Measurements from ENCODE around the gene CDK18.

CDK18 gene

DNA sequence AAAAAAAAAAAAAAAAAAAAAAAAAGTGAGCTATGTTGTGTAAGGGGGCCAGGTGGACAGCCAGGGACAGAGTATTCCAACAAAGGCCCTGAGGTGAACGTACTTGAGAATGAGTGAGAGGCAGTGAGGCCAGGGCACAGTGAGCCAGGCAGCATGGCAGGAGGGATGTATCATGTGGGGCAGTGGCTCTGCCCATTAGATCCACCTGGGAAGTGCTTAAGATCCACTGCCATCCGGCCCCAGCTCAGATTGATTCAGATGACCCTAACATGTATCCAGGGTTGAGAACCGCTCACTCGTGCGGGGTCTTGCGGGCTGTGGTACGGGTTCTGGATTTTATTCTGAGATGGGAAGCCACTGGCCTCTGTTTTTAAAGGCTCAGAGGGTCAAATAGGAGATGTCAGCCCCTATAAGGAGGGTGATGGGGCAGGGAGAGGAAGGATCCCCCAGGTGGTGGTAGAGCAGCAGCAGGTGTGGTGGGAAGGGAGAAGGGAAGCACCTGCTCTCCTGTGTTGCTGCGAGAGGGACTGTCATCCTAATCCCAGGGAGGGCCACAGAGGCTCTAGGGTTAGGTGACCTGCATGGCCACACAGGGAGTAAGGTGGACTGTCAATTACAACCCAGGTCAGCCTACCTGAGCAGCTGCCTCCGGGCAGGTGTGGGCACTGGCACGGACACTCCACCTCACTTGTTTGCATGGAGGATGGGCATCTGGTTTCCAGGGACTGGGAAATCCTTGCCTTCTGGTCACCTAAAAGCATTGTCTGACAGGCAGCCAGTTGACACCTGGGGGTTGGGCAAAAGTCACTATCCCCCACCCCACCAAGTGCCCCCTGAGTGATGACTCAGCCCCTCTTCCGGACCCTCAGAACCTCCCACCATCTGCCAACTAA, 31.6 kb downstream of the CDK18 start:
- H3K9ac ChIP-seq (ENCODE audit: low read depth in 1 of 2, low read length in 2 of 2) = peak overlapping the region in 1 of 2 donors; percentile 19
- peak overlapping the region in 1 of 2 donors; percentile 16 for H3K27ac ChIP-seq (ENCODE audit: low read depth in 2 of 2, low read length in 2 of 2)
- peaks cover 2 to 6% of the 10 kb centered on the region in 2 donors for H3K36me3 ChIP-seq (ENCODE audit: control insufficient read depth in 2 of 2, insufficient read depth in 2 of 2, low read length in 2 of 2)
- peaks cover 0 to 3% of the 10 kb centered on the region in 2 donors for H3K27me3 ChIP-seq (ENCODE audit: control insufficient read depth in 2 of 2, insufficient read depth in 2 of 2, low read length in 2 of 2)
- H3K4me3 ChIP-seq (ENCODE audit: low read length in 2 of 2) = no peak overlapping the region
- no peaks in the 10 kb centered on the region for H3K9me3 ChIP-seq (ENCODE audit: control insufficient read depth in 2 of 2, low read length in 2 of 2)
- peaks cover 3 to 4% of the 10 kb centered on the region in 2 donors for H3K4me1 ChIP-seq (ENCODE audit: control insufficient read depth in 2 of 2, insufficient read depth in 2 of 2, low read length in 2 of 2)

DNA sequence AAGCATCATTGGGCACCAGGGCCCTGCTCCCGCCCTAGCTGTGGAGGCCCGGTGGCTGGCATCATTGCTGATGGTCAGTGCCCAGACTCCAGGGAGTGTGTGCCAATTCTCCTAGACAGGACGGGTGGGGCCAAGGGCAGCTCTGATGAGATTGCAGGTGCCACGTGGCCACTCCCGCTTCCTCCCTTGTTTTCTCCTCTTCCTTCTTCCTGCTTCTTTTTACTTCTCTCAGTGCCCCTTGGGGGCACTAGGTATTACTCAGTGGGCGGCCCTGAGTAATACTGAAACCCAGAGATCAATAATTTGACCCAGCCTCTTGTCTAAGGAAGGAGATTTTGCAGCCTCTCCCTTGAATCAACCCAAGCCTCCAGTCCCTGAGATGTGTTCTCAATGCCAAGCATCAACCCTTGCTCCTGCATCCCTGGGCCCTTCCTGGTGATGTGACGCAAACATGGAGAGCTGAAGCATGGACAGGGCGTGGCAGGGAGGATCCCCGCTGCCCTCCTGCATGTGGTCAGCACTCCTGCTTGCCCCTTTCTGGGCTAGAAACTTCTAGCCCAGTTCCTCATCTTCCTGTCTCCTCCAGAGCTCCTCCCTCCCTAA, 32.4 kb downstream of the CDK18 start:
- H3K27me3 ChIP-seq (ENCODE audit: control insufficient read depth in 2 of 2, insufficient read depth in 2 of 2, low read length in 2 of 2) = peaks cover 0 to 3% of the 10 kb centered on the region in 2 donors
- peaks cover 3 to 4% of the 10 kb centered on the region in 2 donors for H3K4me1 ChIP-seq (ENCODE audit: control insufficient read depth in 2 of 2, insufficient read depth in 2 of 2, low read length in 2 of 2)
- no peak overlapping the region for H3K4me3 ChIP-seq (ENCODE audit: low read length in 2 of 2)
- H3K9ac ChIP-seq (ENCODE audit: low read depth in 1 of 2, low read length in 2 of 2) = no peak overlapping the region
- peak overlapping the region; percentile 16 to 34 for H3K27ac ChIP-seq (ENCODE audit: low read depth in 2 of 2, low read length in 2 of 2)
- H3K36me3 ChIP-seq (ENCODE audit: control insufficient read depth in 2 of 2, insufficient read depth in 2 of 2, low read length in 2 of 2) = no peaks in the 10 kb centered on the region
- no peaks in the 10 kb centered on the region for H3K9me3 ChIP-seq (ENCODE audit: control insufficient read depth in 2 of 2, low read length in 2 of 2)

DNA sequence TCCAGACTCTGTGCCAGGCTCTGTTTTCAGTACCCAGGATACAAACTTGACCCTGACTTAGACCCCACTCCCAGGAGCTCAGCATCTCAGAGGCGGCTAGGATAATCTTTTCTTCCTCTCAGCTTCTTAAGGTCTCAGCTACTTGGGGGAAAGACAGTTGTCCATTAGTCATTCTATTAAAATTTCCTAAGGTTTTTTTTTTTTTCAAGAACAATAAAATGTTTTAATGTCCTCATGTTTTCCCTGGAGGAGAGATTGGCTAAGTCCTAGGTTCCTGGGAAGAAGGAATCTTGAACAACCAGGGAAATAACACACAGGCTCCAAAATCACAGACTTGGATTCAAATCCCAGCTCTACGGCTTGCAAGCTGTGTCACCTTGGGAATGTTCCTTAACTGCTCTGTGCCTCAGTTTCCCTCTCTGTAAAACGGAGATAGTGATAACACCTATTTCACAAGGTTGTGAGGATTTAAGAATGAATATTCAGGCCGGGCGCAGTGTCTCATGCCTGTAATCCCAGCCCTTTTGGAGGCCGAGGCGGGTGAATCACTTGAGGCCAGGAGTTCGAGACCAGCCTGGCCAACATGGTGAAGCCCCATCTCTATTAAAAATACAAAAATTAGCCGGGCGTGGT, 33.0 kb downstream of the CDK18 start:
- peak overlapping the region; percentile 16 to 34 for H3K27ac ChIP-seq (ENCODE audit: low read depth in 2 of 2, low read length in 2 of 2)
- H3K9ac ChIP-seq (ENCODE audit: low read depth in 1 of 2, low read length in 2 of 2) = no peak overlapping the region
- peaks cover 0 to 3% of the 10 kb centered on the region in 2 donors for H3K27me3 ChIP-seq (ENCODE audit: control insufficient read depth in 2 of 2, insufficient read depth in 2 of 2, low read length in 2 of 2)
- no peaks in the 10 kb centered on the region for H3K9me3 ChIP-seq (ENCODE audit: control insufficient read depth in 2 of 2, low read length in 2 of 2)
- no peaks in the 10 kb centered on the region for H3K36me3 ChIP-seq (ENCODE audit: control insufficient read depth in 2 of 2, insufficient read depth in 2 of 2, low read length in 2 of 2)
- H3K4me1 ChIP-seq (ENCODE audit: control insufficient read depth in 2 of 2, insufficient read depth in 2 of 2, low read length in 2 of 2) = peaks cover 3 to 4% of the 10 kb centered on the region in 2 donors
- H3K4me3 ChIP-seq (ENCODE audit: low read length in 2 of 2) = no peak overlapping the region

DNA sequence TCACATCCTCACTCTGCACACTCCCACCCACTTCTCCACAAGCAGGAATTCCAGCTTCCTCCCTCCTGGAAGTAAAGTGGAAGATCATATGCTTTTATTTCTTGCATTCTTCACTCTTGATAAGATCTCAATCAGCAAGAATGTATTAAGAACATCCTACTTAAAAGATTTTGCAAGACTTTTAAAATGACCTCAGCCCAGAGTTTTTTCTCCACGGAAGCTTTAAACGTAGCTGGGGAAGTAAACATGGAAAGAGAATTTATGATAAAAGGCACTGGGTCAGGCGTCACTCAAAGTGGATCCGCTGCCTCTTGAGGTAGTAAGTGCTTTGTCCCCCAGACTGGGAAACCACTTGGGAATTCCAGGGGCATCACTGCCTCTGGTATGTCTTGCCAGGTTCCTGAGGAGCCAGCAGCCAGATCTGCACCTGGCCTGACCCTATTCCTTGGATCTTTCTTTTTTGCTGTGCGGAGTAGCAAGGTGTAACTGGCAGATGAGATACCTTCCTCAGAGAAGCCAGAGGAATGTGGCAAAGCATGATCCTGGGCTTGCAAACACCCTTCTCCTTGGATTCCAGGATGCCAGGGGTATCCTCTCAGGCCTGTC, 33.9 kb downstream of the CDK18 start:
- Histone ChIP-seq H3K9ac (ENCODE audit: low read depth in 1 of 2, low read length in 2 of 2) (no peak overlapping the region), H3K9me3 (ENCODE audit: control insufficient read depth in 2 of 2, low read length in 2 of 2) (no peaks in the 10 kb centered on the region), H3K36me3 (ENCODE audit: control insufficient read depth in 2 of 2, insufficient read depth in 2 of 2, low read length in 2 of 2) (no peaks in the 10 kb centered on the region), H3K4me1 (ENCODE audit: control insufficient read depth in 2 of 2, insufficient read depth in 2 of 2, low read length in 2 of 2) (peaks cover 3 to 4% of the 10 kb centered on the region in 2 donors), H3K27me3 (ENCODE audit: control insufficient read depth in 2 of 2, insufficient read depth in 2 of 2, low read length in 2 of 2) (peaks cover 0 to 3% of the 10 kb centered on the region in 2 donors), H3K27ac (ENCODE audit: low read depth in 2 of 2, low read length in 2 of 2) (no peak overlapping the region), H3K4me3 (ENCODE audit: low read length in 2 of 2) (no peak overlapping the region)

DNA sequence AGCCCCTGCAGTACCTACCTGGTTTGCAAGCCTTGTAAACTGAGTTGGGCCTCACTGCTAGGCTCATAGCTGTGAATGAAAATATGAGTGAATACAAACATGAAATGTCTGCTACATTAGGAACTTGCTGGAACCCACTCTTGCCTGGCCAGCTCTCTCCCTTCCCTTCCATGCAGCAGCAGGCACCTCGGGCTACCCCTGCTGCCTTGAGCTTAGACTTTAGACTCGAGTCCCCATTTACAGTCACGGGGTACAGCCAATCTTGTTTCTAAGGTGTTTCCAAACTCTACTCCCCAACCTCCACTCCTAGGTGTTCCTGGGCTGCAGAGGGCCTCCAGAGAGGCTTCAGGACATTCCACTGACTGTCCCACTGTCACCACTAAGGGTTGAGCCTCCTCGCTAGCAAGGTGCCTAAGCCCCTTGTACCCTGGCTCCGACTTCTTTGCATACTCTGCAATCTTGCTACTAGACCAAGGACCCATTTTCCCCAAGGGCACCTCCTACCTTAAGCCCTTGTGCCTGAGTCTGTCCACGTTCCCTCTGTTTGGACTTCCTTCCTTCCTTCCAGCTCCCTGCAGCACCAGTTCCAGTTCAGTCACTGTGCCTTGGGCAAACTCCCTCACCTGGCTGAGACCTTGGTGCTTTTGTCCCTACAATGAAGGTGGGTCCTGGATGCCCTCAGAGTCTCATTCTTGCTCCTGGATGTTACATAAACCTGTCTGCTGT, 36.9 kb downstream of the CDK18 start:
- Histone ChIP-seq H3K9me3 (ENCODE audit: control insufficient read depth in 2 of 2, low read length in 2 of 2) (no peaks in the 10 kb centered on the region), H3K4me1 (ENCODE audit: control insufficient read depth in 2 of 2, insufficient read depth in 2 of 2, low read length in 2 of 2) (peaks cover 2 to 8% of the 10 kb centered on the region in 2 donors)

DNA sequence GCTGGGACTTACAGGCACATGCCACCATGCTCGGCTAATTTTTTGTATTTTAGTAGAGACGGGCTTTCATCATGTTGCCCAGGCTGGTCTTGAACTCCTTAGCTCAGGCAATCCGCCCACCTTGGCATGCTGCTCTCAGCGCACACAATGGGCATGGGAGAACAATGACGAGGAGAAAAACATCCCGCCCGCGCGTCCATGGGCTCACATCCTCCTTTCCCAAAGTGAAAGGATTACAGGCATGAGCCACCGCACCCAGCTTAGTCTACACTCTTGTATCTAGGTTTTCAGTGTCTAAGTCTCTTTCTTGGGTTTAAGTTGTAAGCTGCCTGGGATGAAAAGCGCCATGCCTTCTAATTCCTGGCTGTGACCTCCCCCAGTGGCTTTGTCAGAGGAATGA, 37.9 kb downstream of the CDK18 start:
- Histone ChIP-seq H3K27ac (ENCODE audit: low read depth in 2 of 2, low read length in 2 of 2) (no peak overlapping the region), H3K4me1 (ENCODE audit: control insufficient read depth in 2 of 2, insufficient read depth in 2 of 2, low read length in 2 of 2) (peaks cover 0 to 6% of the 10 kb centered on the region in 2 donors), H3K27me3 (ENCODE audit: control insufficient read depth in 2 of 2, insufficient read depth in 2 of 2, low read length in 2 of 2) (no peaks in the 10 kb centered on the region), H3K9ac (ENCODE audit: low read depth in 1 of 2, low read length in 2 of 2) (no peak overlapping the region), H3K4me3 (ENCODE audit: low read length in 2 of 2) (no peak overlapping the region), H3K9me3 (ENCODE audit: control insufficient read depth in 2 of 2, low read length in 2 of 2) (no peaks in the 10 kb centered on the region), H3K36me3 (ENCODE audit: control insufficient read depth in 2 of 2, insufficient read depth in 2 of 2, low read length in 2 of 2) (no peaks in the 10 kb centered on the region)

More for the DNA sequence above, 36.9 kb downstream of the CDK18 start:
- Histone ChIP-seq H3K4me3 (ENCODE audit: low read length in 2 of 2) (no peak overlapping the region), H3K9ac (ENCODE audit: low read depth in 1 of 2, low read length in 2 of 2) (no peak overlapping the region), H3K27me3 (ENCODE audit: control insufficient read depth in 2 of 2, insufficient read depth in 2 of 2, low read length in 2 of 2) (peaks cover 0 to under 1% of the 10 kb centered on the region in 2 donors), H3K27ac (ENCODE audit: low read depth in 2 of 2, low read length in 2 of 2) (no peak overlapping the region), H3K36me3 (ENCODE audit: control insufficient read depth in 2 of 2, insufficient read depth in 2 of 2, low read length in 2 of 2) (no peaks in the 10 kb centered on the region)

DNA sequence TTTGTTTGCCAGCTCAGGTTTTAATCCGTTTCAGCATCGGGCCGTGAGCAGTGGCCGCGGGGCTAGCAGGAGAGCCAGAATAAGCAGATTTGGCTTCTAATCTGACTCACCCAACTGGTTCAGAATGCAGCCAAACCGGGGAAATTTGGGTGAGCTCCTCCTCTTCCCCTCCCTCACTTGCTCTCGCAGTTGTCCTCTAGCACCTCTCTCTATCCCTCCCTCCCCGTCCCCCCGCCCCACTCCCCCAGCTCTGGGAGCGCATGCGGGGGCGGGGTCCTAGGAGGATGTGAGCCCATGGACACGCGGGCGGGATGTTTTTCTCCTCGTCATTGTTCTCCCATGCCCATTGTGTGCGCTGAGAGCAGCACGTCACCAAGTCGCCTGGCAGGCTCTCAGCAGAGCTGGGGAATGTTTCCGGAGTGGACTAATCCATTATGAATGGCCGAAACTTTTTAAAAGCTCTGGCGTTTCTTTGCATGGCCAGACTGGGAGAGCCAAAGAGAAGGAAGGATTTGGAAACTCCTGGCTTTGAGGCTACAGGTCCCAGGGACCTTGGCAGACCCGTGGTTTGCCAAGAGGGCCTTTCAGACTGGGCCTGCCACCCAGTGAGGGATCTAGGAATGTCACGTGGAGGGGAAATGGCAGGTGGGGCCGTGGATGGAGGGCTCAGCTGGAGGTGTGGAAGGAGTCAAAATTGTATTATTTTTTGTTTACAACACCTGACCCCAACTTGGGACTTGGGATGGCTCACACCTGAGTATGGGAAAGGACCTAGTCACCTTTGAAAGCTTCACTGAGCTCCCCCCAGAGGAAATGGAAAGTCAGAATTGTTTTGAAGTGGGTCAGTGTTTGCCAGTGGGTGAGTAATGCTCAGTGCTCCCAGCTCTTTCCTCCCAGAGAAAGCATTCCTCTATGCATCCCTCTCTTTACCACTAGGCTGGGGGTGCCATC, 39.2 kb downstream of the CDK18 start:
- H3K27ac ChIP-seq (ENCODE audit: low read depth in 2 of 2, low read length in 2 of 2) = peak overlapping the region; percentile 31 to 35
- H3K4me3 ChIP-seq (ENCODE audit: low read length in 2 of 2) = peak overlapping the region in 1 of 2 donors; percentile 42
- H3K9ac ChIP-seq (ENCODE audit: low read depth in 1 of 2, low read length in 2 of 2) = no peak overlapping the region

DNA sequence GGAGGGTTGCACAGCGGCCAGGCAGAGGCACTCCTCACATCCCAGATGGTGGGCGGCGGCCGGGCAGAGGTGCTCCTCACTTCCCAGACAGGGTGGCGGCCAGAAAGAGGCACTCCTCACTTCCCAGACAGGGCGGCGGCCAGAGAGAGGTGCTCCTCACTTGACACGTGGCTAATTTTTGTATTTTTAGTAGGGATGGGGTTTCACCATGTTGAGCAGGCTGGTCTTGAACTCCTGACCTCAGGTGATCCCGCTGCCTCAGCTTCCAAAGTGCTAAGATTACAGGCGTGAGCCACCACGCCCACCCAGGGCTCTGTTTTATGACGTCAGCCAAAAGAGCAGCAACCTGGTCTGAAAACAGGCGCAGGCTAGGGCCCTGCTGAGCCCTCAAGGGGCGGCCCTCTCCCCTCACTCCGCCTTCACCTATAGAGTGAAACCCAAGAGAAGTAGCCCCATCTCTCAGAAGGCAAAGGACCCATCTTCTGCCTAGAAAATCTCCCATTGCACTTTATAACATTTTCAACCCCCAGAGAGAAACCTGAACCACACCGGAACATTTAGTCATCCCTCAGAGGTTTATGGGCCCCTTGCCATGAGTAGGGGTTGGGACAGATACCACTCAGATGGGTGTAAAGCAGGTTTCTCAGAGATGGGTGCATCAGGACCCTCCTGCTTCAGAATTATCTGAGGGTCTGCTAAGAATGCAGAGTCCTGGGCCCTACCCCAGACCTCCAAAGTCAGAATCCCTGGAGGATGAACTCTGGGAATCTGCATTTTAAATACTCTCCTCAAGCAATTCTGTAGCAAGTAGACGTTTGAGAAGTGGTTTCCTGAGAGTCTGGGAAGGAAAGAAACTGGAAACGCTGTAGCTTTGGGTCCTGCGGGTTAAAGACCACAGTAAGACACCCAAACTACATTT, 40.8 kb downstream of the CDK18 start:
- Histone ChIP-seq H3K4me3 (ENCODE audit: low read length in 2 of 2) (no peak overlapping the region), H3K4me1 (ENCODE audit: control insufficient read depth in 2 of 2, insufficient read depth in 2 of 2, low read length in 2 of 2) (peaks cover 0 to 16% of the 10 kb centered on the region in 2 donors), H3K27me3 (ENCODE audit: control insufficient read depth in 2 of 2, insufficient read depth in 2 of 2, low read length in 2 of 2) (no peaks in the 10 kb centered on the region), H3K27ac (ENCODE audit: low read depth in 2 of 2, low read length in 2 of 2) (no peak overlapping the region), H3K36me3 (ENCODE audit: control insufficient read depth in 2 of 2, insufficient read depth in 2 of 2, low read length in 2 of 2) (no peaks in the 10 kb centered on the region), H3K9me3 (ENCODE audit: control insufficient read depth in 2 of 2, low read length in 2 of 2) (no peaks in the 10 kb centered on the region), H3K9ac (ENCODE audit: low read depth in 1 of 2, low read length in 2 of 2) (no peak overlapping the region)

More for the DNA sequence above, 39.2 kb downstream of the CDK18 start:
- Histone ChIP-seq H3K27me3 (ENCODE audit: control insufficient read depth in 2 of 2, insufficient read depth in 2 of 2, low read length in 2 of 2) (no peaks in the 10 kb centered on the region), H3K9me3 (ENCODE audit: control insufficient read depth in 2 of 2, low read length in 2 of 2) (no peaks in the 10 kb centered on the region), H3K36me3 (ENCODE audit: control insufficient read depth in 2 of 2, insufficient read depth in 2 of 2, low read length in 2 of 2) (no peaks in the 10 kb centered on the region), H3K4me1 (ENCODE audit: control insufficient read depth in 2 of 2, insufficient read depth in 2 of 2, low read length in 2 of 2) (peaks cover 0 to 6% of the 10 kb centered on the region in 2 donors)
